ENCODE results near the gene SORCS2.

SORCS2 gene

GRCh38 chr4:7248857-7249256, 56.5 kb downstream of the SORCS2 start:
- DNase-seq: no peak

DNA sequence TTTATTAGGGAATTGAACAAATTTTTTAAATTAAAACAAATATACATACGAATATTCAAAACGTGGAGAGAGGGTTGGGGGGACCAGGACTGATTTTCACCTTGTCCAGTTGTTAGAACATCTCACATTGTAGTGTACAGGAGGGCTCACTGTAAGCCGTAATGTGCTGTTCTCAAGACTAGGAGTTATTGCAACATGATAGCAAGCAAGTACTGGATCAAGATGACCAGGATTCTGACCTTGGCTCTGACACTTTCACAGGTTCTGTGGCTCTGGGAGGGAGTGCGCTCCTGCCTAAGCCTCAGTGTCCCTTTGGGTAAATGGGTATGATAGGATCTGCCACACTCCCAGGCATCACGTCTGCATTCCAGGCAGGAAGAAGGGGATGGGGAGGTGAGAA, 59.0 kb downstream of the SORCS2 start:
- no peak for DNase-seq

- DNase-seq: no peak
Observed at GRCh38 chr4:7252051-7252450, 59.7 kb downstream of the SORCS2 start.

- DNase-seq: no peak
Observed at GRCh38 chr4:7252510-7253340, 60.4 kb downstream of the SORCS2 start.

DNA sequence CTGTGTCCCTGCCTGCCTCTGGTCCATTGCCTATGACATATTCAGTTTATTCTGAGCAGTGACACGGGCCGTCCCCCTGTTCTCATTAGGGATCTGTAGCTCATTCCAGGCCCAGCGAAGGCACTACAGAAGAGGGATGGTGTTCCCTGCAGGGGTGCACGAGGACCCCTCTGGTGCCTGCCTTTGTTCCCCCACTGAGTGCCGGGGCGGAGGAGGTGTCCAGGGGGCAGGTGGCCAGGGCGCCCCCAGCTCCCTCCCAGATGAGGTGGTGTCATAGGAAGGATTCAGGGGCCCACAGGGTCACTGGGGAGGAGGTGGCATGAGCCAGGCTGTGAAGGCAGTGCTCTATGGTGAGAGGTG, 61.0 kb downstream of the SORCS2 start:
- DNase-seq: no peak

DNA sequence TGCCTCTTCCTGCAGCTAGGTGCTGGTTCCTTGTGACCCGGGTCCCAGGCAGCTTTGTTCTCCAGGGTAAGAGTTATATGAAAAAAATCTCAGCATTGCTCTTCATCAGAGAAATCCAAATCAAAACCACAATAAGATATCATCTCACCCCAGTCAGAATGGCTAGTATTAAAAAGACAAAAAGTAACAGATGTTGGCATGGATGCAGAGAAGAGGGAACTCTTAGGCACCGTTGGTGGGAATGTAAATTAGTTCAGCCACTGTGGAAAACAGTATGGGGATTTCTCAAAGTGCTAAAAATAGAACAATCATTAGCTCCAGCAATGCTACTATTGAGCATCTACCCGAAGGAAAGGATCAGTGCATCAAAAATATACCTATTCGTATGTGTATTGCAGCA, 61.5 kb downstream of the SORCS2 start:
- DNase-seq: no peak

DNA sequence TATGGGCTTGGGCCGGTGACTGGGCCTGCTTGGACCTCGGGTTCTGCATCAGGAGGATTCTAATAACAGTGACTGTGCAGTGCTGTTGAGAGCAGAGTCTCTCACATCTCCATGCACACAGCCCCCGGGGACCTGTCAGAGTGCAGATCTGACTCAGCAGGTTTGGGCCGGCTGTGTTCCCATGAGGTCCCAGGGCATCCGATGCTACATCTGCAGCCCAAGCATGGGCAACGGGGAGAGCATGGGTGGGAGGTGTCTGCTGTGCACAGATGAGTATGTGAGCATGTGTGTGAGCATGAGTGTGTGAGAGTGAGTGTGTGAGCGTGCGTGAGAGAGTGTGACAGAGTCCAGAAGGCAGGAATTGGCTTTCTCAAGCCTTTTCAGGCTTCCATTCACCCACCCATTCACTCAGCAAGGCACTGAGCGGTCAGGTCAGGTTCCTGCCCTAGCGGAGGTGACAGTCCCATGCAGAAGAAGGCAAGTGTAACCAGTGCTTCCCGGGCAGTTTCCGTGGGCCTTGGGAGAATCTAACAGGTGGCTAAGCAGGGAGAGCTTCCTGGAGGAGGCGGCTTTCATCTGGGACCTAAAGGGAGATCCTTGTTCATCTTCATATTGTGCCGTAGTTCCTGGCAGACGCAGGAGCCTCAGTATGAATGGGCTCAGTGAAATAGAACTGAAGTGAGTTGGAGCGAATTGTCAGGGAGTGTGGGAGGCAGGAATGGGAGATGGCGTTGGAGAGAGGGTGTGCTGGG, 62.6 kb downstream of the SORCS2 start:
- DNase-seq: no peak

DNA sequence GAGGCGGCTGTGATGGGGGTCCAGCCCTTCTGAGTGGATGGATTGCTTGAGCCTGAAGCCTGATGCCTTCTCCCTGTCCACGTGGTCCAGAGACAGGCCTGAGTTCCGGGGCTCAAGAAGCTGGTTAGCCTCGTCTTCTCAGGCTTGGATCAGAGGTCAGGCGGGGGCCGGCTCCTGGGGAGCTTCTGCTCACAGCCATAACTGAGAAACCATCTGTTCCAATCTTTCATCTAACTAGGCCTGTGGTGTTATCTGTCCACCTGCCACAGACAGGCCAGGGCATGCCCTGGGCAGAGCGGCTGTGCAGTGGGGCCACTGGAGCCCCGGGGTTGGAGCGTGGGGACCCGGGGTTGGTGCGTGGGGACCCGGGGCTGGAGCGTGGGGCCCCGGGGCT, 63.1 kb downstream of the SORCS2 start:
- DNase-seq: no peak

DNA sequence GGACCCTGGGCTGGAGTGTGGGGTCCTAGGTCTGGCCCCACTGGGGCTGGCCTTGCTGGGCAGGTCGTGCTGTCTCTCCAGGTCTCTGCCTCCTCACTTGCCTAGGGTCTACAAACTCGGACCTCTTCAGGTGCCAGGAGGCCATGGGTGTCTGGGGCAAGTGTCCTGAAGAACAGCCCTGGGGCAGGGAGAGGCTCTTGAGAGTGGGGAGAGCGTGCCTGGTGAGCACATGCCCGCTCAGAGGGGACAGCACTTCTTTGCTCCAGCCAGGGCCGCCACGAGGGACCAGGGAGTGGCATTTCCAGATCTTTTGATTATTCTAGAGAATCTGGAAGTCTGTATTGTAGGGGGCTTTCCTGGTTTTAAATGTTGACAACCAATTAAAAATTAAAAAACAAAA, 63.7 kb downstream of the SORCS2 start:
- DNase-seq: no peak

- DNase-seq: no peak
Observed at GRCh38 chr4:7256984-7257810, 64.9 kb downstream of the SORCS2 start.

- DNase-seq: no peak
Observed at GRCh38 chr4:7259039-7259438, 66.7 kb downstream of the SORCS2 start.

- no peak for DNase-seq
Observed at GRCh38 chr4:7260569-7260968, 68.2 kb downstream of the SORCS2 start.

GRCh38 chr4:7261087-7261486, 68.7 kb downstream of the SORCS2 start:
- no peak for DNase-seq

DNA sequence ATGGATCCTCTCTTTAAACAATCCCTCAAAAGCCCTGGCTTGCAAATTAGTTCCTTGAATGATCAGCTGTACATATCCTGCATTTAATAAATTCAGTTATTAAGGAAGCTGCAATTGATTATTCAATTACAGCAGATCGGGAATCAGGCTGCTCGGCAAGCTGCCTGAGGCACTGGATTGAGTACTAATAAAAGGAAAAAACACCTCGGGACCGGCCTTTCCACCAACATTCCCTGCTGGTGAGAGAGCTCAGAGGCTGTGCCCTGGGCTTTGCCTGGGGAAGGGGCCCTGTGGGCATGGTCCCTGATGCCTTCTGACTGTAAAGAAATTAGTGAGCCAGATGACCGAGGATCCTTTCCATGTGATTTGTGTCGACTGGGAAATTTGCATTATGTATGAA, 69.2 kb downstream of the SORCS2 start:
- DNase-seq: no peak

GRCh38 chr4:7262134-7262533, 69.8 kb downstream of the SORCS2 start:
- DNase-seq: no peak

GRCh38 chr4:7263166-7263565, 70.8 kb downstream of the SORCS2 start:
- no peak for DNase-seq

- DNase-seq: no peak
Observed at GRCh38 chr4:7264694-7265093, 72.4 kb downstream of the SORCS2 start.

DNA sequence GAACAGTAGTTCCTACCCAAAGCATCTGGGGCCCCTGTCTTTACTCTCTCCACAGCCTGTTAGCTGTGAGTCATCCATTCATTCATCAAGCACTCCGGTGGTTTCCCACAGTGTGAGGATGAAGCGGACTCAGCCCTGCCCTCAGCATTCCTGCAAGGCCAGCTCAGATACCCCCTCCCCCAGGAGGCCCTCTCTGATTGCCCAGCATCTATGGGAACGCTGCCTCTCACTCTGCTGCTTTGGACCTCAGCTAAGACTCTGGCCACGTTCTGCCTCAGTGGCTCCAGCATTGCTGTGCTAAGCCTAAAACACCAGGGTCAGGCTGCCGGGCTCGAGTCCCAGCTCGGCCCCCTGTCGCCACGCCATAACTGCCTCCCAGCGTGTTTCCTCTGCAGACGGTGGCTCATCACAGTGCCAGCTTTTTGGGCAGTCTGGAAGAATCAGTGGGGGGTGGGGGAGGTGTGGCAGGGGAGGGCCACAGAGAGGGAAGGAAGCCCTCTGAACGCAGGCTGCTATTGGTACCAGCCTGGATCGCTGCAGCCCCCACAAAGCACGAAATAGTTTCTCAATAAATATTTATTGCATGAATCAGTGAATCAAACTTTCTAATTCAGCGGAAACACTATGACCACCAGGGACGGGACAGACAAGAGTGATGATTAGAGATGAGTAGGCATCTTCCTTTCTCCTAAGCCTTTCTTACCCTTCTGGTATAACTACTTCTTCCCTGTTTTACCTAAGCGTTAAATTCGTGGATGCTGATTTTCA, 74.4 kb downstream of the SORCS2 start:
- no peak for DNase-seq

DNA sequence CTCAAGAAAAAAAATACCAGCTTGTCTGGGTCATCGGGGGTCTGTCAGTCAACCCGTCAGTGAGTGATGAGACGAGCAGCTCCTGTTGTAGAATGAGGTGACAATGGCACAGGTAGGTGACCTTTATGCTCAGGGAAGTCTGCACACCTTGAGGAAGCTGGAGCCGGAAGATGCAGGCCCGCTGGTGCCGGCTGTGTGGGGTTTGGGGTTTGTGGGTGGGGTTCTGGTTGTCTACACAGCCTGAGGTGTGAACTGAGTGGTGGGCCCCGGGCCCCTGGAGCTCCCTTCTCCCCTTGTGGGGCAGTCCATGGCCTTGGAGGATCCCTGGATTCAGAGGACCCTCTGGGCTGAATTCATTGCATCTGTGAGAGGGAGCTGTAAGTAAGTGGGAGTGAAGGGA, 75.5 kb downstream of the SORCS2 start:
- no peak for DNase-seq

DNA sequence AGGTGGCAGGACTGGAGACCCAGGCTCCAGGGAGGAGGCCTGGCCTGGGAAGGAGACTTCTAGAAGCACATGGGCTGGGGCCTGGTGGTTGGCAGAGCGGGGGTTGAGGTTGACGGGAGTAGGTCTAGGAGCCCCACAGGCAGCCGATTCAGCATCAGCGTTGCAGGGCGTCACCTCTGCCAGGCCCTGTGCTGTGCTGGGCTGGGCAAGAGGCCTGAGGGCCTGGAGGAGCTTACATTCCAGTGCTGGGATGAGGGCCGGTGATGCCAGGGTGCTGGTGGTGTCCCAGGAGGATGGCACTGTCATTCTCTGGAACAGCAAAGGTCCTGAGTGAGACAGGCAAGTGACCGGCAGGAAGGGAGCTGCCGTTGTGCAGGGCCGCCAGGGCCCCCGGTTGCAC, 76.6 kb downstream of the SORCS2 start:
- no peak for DNase-seq

DNA sequence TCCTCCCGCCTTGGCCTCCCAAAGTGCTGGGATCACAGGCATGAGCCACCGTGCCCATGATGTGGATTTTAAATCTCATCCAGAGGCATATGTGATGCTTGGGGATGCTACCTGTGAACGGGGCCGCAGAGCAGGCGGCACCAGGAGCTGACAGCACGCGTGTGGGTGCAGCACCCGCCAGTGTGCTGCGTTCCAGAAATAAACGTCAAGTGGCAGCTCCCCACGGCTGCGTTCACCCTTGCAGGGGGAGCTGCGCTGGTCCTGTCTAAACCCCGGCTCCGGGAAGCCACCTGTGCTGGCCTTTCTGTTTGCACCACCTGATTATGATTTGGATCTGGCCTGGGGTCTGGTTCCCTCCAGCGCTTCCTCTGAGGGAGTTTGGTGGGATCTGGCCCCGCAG, 77.8 kb downstream of the SORCS2 start:
- DNase-seq: no peak

DNA sequence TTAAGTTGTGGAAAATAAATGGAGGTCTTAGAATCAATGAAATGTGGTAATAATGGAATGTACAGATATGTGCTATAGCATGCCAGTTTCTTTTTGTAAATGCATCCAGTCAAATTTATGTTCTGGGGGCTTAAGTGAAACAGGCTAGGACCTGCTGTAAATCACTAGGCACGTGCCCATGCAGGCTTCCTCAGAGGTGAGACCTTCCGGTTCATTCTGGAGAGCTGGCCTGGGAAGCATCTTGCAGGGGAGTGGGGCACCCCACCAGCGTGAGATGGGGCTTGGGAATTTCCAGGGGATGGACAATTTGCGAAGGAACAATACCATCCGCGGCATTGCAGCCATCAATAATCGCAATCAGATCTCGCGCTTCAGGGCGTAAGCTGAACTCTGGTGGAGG, 80.1 kb downstream of the SORCS2 start:
- no peak for DNase-seq

DNA sequence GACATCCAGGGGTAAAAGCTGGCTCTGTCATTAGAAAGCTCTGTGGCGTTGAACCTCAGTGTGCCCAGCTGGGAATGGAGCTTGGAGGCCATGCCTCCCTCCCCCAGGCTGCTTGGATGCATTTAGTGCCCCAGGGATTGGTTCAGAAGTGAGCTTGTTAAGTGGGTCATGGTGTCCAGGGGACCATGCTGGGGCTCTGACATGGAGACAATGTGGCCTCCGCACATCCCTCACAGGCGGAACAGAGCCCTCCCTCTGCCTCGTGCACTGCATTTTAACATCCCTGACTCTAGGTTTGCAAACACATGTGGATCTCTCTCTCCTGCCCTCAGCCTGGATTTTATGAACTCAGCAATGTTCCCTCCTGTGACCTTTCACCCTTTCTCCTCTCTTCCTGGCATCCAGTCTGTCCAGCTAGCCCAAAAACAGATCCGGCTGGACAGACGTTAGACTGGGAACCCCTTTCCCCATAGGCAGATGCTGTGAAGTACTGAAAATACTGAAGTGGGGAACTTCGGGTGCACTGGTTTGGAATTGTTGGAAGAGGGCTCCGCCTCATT, 81.5 kb downstream of the SORCS2 start:
- DNase-seq: no peak

All from stimulated activated CD4-positive, alpha-beta T cell treated with anti-CD3 and anti-CD28 coated beads, Interleukin-4, amount 100 ng/mL, for 1 hour (primary cell).